Measurements from ENCODE around the gene TRIM41.

DNA sequence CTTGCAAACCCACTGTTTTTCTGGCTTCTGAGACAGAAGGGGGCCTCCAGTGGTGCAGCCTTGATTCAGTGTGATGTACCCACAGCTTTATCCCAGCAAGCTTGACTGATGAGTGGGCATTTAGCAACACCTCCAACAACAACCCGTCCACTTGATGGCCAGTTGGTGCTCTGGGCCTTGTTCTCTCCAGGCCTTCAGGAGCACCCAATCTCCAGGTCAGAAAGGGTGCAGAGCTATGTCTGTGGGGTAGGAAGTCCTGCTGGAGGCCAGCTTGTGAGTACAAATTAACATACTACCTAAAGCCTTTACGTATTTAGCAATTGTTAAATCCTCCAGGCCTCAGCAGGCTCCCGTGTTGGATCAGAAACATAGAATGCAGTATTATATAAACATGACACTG lies 48.0 kb downstream of the TRIM41 start:
- TF ChIP-seq CTCF (conservative IDR thresholded peaks at IDR 0.05) (no peak), EZH2 (IDR thresholded peaks at IDR 0.05; ENCODE audit: low read depth) (no peak)
